Gastrocnemius medialis (tissue), 4 donors: Measurements from ENCODE around the gene MORF4L2.
"Not testable (repeated sequence)": the region's sequence is repeated elsewhere in the genome, so short reads cannot be mapped to it uniquely, and the experiment has no call there.

ENCODE experiments used
- POLR2A ChIP-seq, 2 donors: fragments of 450-650 bp; IDR thresholded peaks; one replicate each; pipeline ENCODE4 v1.6.1; 2017; ENCODE audit warnings: antibody characterized with exemption in 2 of 2, mild to moderate bottlenecking in 2 of 2, moderate library complexity in 2 of 2
- TF ChIP-seq, protein P1 (sequence below), 5 experiments: fragments of 450-650 bp in 3 of 5; fragments of 200-600 bp in 2 of 5; sonication (generic) in 2 of 5; IDR thresholded peaks in 4 of 5; conservative IDR thresholded peaks in 1 of 5; 1 replicate in 4 of 5; 2 replicates in 1 of 5; pipeline ENCODE4 v1.5.1; 2016 to 2019; ENCODE audit warnings: antibody characterized with exemption in 5 of 5, mild to moderate bottlenecking in 3 of 5, moderate library complexity in 3 of 5

DNA sequence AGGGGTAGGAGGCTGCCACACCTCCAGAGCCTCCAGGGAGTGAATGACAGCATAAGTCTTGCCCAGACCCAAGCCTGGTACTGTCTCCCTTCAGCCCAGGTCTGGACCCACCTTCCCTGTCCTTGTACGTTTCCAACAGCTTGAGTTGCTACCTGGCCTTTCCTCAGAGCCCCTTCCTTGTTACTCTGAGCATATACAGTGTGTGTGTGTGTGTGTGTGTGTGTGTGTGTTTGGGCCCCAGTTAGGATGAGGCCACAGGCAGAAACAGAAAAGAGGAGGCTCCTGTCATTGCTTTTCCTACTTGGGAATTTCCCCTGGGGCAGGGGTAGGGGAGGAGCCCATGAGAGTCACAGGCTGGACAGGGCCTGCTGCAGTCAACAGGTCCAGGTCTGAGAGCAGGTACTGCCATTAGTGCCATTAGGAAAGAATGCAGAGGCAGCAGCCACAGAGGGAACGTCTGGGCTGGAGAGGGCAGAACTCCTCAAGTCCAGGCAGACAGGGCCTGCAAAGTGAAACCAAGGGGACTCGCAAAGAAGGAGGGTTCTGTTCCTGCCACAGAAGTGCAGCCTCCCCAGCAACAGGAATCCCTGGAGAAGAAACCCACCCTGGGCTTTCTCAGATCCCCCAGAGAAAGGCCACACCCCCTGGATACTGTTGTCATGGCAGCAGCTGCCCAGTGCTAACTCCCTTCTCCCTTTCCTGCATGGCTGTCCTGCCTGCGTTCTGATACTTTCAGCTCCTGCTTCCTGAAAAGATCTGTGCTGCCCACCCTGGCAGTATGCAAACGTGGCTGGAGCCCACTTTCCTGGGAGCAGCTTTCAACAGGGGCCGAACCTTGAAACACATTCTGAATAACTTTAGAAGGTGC, 47.8 kb downstream of the MORF4L2 start:
- TF ChIP-seq, protein P1, sequence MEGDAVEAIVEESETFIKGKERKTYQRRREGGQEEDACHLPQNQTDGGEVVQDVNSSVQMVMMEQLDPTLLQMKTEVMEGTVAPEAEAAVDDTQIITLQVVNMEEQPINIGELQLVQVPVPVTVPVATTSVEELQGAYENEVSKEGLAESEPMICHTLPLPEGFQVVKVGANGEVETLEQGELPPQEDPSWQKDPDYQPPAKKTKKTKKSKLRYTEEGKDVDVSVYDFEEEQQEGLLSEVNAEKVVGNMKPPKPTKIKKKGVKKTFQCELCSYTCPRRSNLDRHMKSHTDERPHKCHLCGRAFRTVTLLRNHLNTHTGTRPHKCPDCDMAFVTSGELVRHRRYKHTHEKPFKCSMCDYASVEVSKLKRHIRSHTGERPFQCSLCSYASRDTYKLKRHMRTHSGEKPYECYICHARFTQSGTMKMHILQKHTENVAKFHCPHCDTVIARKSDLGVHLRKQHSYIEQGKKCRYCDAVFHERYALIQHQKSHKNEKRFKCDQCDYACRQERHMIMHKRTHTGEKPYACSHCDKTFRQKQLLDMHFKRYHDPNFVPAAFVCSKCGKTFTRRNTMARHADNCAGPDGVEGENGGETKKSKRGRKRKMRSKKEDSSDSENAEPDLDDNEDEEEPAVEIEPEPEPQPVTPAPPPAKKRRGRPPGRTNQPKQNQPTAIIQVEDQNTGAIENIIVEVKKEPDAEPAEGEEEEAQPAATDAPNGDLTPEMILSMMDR (IDR thresholded peaks at IDR 0.05 in 4 of 5, conservative IDR thresholded peaks at IDR 0.05 in 1 of 5) = not testable (repeated sequence)
- not testable (repeated sequence) for TF ChIP-seq POLR2A (IDR thresholded peaks at IDR 0.05)
